ENCODE measurements around the gene TBC1D26. TPM values are rescaled to one million over a fixed set of nuclear protein-coding genes. Genes with fewer than 3 reads are reported as not detected.

Gene TBC1D26
- total and polyA plus RNA-seq, 2 experiments from 2014 or later, result 0.84 to 2.8 TPM

- DNase-seq (ENCODE audit: low spot score) (no peak), ATAC-seq (no peak)
- Histone ChIP-seq H3K9me2 (ENCODE audit: insufficient read depth) (no peaks in the 10 kb centered on the region), H3F3A (replicated peaks; ENCODE audit: low read depth) (no peaks in the 10 kb centered on the region), H3K27ac (ENCODE audit: low read depth) (no peak overlapping the region), H2AFZ (no peak overlapping the region), H3K79me2 (replicated peaks; ENCODE audit: insufficient read depth) (no peaks in the 10 kb centered on the region), H4K20me1 (replicated peaks; ENCODE audit: insufficient read depth) (no peaks in the 10 kb centered on the region), H3K27me3 (ENCODE audit: insufficient read depth) (no peaks in the 10 kb centered on the region), H3K4me3 (no peak overlapping the region), H3K4me1 (ENCODE audit: insufficient read depth) (no peaks in the 10 kb centered on the region; the same call in 1 of the 2 replicates), H3K4me2 (no peak overlapping the region), H3K36me3 (ENCODE audit: insufficient read depth) (no peaks in the 10 kb centered on the region)
- H3K36me3 Mint-ChIP-seq (ENCODE audit: low read depth), result no peaks in the 10 kb centered on the region
- H3K27ac Mint-ChIP-seq, result no peak overlapping the region; the same call in 1 of the 2 replicates
- TF ChIP-seq ZNF114 (CRISPR knock-in tag; IDR thresholded peaks at IDR 0.05) (no peak), CREB1 (CRISPR knock-in tag; IDR thresholded peaks at IDR 0.05; ENCODE audit: low read depth) (no peak), JUNB (IDR thresholded peaks at IDR 0.05; ENCODE audit: unreplicated experiment) (no peak)
- H3K27me3 Mint-ChIP-seq (ENCODE audit: insufficient read depth, low read depth, poor library complexity), result peaks cover 3% of the 10 kb centered on the region
- no peak overlapping the region for H3K4me3 Mint-ChIP-seq
- H3K9me3 Mint-ChIP-seq, result peaks cover 3% of the 10 kb centered on the region; the same call in 1 of the 3 replicates
- no peaks in the 10 kb centered on the region for H3K4me1 Mint-ChIP-seq
These were observed 9.5 kb downstream of the TBC1D26 start for GRCh38 chr17:15741624-15742023.

DNA sequence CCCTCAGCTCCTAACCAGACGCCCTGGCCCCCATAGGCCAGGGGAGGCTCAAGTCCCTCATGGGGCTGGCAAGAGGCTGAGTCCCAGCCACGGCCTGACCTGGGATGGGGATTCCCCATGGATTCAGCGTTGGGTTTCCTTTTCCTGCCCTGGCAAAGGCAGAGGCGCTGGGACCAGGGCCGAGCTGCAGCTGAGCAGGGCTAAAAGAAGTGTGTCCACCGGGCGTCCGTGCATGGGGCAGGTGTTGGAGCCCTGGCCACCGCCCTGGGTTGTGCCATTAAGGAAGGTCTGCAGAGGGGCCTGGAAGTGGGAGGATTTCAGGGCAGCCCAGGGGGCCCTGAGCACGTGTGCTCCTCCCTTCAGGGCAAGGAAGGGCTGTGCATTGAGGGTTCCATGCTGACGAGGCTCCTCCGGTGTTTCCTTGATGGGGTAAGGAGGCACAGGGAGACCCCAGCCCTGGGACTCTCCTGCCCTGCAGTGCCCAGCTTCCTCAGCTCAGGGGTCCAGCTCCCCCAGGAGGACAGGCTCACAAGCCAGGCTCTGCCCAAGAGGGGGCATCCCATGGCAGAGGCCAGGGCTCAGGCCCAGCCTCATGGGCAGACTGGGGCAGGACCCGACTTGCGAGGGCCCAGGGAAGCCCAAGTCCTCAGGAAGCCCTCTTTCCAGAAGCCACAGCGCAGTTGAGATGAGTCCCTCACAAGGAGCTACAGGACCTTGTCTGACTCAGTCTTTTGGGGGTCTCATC is 10.1 kb downstream of the TBC1D26 start:
- no peak overlapping the region for H3K4me3 ChIP-seq
- no peaks in the 10 kb centered on the region for H3K36me3 Mint-ChIP-seq (ENCODE audit: low read depth)
- H3K36me3 ChIP-seq (ENCODE audit: insufficient read depth), result no peaks in the 10 kb centered on the region
- no peak overlapping the region for H3K27ac ChIP-seq (ENCODE audit: low read depth)
- H3K27me3 ChIP-seq (ENCODE audit: insufficient read depth), result no peaks in the 10 kb centered on the region
- H3K27me3 Mint-ChIP-seq (ENCODE audit: insufficient read depth, low read depth, poor library complexity), result peaks cover 3% of the 10 kb centered on the region
- no peaks in the 10 kb centered on the region for H3K79me2 ChIP-seq (replicated peaks; ENCODE audit: insufficient read depth)
- no peaks in the 10 kb centered on the region for H4K20me1 ChIP-seq (replicated peaks; ENCODE audit: insufficient read depth)
- no peak for ATAC-seq
- no peak overlapping the region for H2AFZ ChIP-seq
- no peak overlapping the region for H3K27ac Mint-ChIP-seq
- H3K4me2 ChIP-seq, result no peak overlapping the region
- no peaks in the 10 kb centered on the region for H3K9me2 ChIP-seq (ENCODE audit: insufficient read depth)
- no peaks in the 10 kb centered on the region for H3F3A ChIP-seq (replicated peaks; ENCODE audit: low read depth)
- DNase-seq (ENCODE audit: low spot score), result no peak
- no peak overlapping the region for H3K4me3 Mint-ChIP-seq
- no peaks in the 10 kb centered on the region; the same call in 1 of the 2 replicates for H3K4me1 ChIP-seq (ENCODE audit: insufficient read depth)
- no peaks in the 10 kb centered on the region for H3K4me1 Mint-ChIP-seq
- H3K9me3 Mint-ChIP-seq, result peaks cover 5% of the 10 kb centered on the region; the same call in 2 of the 3 replicates
- TF ChIP-seq, protein P1, sequence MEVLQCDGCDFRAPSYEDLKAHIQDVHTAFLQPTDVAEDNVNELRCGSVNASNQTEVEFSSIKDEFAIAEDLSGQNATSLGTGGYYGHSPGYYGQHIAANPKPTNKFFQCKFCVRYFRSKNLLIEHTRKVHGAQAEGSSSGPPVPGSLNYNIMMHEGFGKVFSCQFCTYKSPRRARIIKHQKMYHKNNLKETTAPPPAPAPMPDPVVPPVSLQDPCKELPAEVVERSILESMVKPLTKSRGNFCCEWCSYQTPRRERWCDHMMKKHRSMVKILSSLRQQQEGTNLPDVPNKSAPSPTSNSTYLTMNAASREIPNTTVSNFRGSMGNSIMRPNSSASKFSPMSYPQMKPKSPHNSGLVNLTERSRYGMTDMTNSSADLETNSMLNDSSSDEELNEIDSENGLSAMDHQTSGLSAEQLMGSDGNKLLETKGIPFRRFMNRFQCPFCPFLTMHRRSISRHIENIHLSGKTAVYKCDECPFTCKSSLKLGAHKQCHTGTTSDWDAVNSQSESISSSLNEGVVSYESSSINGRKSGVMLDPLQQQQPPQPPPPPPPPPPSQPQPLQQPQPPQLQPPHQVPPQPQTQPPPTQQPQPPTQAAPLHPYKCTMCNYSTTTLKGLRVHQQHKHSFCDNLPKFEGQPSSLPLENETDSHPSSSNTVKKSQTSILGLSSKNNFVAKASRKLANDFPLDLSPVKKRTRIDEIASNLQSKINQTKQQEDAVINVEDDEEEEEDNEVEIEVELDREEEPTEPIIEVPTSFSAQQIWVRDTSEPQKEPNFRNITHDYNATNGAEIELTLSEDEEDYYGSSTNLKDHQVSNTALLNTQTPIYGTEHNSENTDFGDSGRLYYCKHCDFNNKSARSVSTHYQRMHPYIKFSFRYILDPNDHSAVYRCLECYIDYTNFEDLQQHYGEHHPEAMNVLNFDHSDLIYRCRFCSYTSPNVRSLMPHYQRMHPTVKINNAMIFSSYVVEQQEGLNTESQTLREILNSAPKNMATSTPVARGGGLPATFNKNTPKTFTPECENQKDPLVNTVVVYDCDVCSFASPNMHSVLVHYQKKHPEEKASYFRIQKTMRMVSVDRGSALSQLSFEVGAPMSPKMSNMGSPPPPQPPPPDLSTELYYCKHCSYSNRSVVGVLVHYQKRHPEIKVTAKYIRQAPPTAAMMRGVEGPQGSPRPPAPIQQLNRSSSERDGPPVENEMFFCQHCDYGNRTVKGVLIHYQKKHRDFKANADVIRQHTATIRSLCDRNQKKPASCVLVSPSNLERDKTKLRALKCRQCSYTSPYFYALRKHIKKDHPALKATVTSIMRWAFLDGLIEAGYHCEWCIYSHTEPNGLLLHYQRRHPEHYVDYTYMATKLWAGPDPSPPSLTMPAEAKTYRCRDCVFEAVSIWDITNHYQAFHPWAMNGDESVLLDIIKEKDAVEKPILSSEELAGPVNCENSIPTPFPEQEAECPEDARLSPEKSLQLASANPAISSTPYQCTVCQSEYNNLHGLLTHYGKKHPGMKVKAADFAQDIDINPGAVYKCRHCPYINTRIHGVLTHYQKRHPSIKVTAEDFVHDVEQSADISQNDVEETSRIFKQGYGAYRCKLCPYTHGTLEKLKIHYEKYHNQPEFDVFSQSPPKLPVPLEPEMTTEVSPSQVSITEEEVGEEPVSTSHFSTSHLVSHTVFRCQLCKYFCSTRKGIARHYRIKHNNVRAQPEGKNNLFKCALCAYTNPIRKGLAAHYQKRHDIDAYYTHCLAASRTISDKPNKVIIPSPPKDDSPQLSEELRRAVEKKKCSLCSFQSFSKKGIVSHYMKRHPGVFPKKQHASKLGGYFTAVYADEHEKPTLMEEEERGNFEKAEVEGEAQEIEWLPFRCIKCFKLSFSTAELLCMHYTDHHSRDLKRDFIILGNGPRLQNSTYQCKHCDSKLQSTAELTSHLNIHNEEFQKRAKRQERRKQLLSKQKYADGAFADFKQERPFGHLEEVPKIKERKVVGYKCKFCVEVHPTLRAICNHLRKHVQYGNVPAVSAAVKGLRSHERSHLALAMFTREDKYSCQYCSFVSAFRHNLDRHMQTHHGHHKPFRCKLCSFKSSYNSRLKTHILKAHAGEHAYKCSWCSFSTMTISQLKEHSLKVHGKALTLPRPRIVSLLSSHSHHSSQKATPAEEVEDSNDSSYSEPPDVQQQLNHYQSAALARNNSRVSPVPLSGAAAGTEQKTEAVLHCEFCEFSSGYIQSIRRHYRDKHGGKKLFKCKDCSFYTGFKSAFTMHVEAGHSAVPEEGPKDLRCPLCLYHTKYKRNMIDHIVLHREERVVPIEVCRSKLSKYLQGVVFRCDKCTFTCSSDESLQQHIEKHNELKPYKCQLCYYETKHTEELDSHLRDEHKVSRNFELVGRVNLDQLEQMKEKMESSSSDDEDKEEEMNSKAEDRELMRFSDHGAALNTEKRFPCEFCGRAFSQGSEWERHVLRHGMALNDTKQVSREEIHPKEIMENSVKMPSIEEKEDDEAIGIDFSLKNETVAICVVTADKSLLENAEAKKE (CRISPR knock-in tag; IDR thresholded peaks at IDR 0.05), result no peak
- TF ChIP-seq STAT1 (IDR thresholded peaks at IDR 0.05; ENCODE audit: unreplicated experiment) (no peak), EZH2 (IDR thresholded peaks at IDR 0.05; ENCODE audit: low read depth, unreplicated experiment) (no peak), NANOG (IDR thresholded peaks at IDR 0.05; ENCODE audit: borderline replicate concordance) (no peak), JUNB (IDR thresholded peaks at IDR 0.05; ENCODE audit: unreplicated experiment) (no peak), CREB1 (CRISPR knock-in tag; IDR thresholded peaks at IDR 0.05; ENCODE audit: low read depth) (no peak), EZH2phosphoT487 (IDR thresholded peaks at IDR 0.05; ENCODE audit: unreplicated experiment) (no peak), POLR2AphosphoS5 (IDR thresholded peaks at IDR 0.05; ENCODE audit: low read depth) (no peak), ZNF331 (CRISPR knock-in tag; IDR thresholded peaks at IDR 0.05; ENCODE audit: low read depth) (no peak), ZNF114 (CRISPR knock-in tag; IDR thresholded peaks at IDR 0.05) (no peak), ETS1 (IDR thresholded peaks at IDR 0.05) (no peak)
- TF ChIP-seq, protein P2, sequence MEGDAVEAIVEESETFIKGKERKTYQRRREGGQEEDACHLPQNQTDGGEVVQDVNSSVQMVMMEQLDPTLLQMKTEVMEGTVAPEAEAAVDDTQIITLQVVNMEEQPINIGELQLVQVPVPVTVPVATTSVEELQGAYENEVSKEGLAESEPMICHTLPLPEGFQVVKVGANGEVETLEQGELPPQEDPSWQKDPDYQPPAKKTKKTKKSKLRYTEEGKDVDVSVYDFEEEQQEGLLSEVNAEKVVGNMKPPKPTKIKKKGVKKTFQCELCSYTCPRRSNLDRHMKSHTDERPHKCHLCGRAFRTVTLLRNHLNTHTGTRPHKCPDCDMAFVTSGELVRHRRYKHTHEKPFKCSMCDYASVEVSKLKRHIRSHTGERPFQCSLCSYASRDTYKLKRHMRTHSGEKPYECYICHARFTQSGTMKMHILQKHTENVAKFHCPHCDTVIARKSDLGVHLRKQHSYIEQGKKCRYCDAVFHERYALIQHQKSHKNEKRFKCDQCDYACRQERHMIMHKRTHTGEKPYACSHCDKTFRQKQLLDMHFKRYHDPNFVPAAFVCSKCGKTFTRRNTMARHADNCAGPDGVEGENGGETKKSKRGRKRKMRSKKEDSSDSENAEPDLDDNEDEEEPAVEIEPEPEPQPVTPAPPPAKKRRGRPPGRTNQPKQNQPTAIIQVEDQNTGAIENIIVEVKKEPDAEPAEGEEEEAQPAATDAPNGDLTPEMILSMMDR (conservative IDR thresholded peaks at IDR 0.05; ENCODE audit: low read depth in 2 of 2), result no peak
